Stomach smooth muscle (tissue), 2 donors: ENCODE data around the gene TSTD2.
A peak's percentile ranks its signal among the peaks of the same experiment; 100 is the strongest.

ENCODE experiments used
- H3K27ac ChIP-seq: one replicate; pipeline ENCODE4 v1.7.0; 2013; ENCODE audit warnings: mild to moderate bottlenecking, low read length, inconsistent platforms
- H3K27me3 ChIP-seq, 2 donors: one replicate each; pipeline ENCODE4 v1.7.0; 2013; ENCODE audit warnings: low read length in 2 of 2; ENCODE audit not compliant: insufficient read depth in 2 of 2, control insufficient read depth in 1 of 2
- H3K36me3 ChIP-seq, 2 donors: one replicate each; pipeline ENCODE4 v1.7.0; 2013; ENCODE audit warnings: low read length in 2 of 2; ENCODE audit not compliant: control insufficient read depth in 2 of 2, insufficient read depth in 2 of 2
- H3K4me1 ChIP-seq: one replicate; pipeline ENCODE4 v1.7.0; 2013; ENCODE audit warnings: low read length; ENCODE audit not compliant: control insufficient read depth, insufficient read depth
- H3K4me3 ChIP-seq, 2 donors: one replicate each; pipeline ENCODE4 v1.7.0; 2013; ENCODE audit warnings: low read length in 2 of 2
- H3K9ac ChIP-seq, 2 donors: one replicate each; pipeline ENCODE4 v1.7.0; 2013; ENCODE audit warnings: low read length in 2 of 2, mild to moderate bottlenecking in 1 of 2
- H3K9me3 ChIP-seq, 2 donors: one replicate each; pipeline ENCODE4 v1.7.0; 2013; ENCODE audit warnings: low read length in 2 of 2; ENCODE audit not compliant: control insufficient read depth in 2 of 2
- donor health status: healthy.
- donor health status: Pancreatic carcinoma.

TSTD2 gene

DNA sequence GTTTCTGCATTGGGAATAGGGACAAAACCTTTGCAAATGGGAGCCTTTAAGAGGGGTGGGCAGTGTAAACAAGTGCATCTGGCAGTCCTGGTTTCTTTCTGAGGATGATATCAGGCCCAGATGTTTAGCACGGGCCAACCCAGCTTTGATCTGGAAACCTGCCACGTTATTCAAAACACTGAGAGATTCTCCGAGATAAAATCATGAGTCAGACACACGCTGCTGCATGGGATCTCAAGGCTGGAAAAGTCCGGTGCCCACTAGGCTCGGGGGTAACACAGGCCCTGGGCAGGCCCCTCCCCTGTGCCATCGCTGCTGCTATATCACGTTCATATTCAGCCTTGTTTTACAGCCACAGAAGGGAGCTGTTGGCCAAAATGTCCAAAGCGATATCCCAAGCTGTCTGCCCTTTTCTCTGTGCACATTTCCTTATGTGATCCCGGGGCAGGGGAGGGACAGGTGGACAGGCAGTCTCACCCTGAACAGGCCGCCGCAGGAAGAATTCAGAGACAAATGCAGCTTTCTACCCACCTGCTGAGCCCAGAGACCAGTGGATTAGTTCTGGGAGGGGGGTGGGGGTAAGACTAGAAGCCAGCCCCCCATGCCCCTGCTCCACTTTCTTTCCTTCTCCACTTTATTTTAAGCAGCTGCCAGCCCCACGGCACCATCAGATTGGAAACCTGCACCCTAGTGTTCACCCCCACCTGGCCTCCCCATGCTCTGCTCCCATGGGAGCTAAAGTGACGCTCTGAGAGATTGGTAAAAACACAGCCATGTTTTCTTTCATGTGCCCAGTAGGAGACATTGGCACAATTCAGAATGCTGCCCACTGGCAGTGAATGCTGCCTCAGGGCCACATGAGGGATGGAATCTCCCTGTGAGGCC is 68.6 kb downstream of the TSTD2 start:
- no peak overlapping the region for H3K9ac ChIP-seq
- peaks cover 23% of the 10 kb centered on the region for H3K4me1 ChIP-seq
- no peaks in the 10 kb centered on the region for H3K9me3 ChIP-seq
- H3K27ac ChIP-seq = peak overlapping the region; percentile 46
- peaks cover 17 to 41% of the 10 kb centered on the region in 2 donors for H3K36me3 ChIP-seq
- peak overlapping the region in 1 of 2 donors; percentile 15 for H3K4me3 ChIP-seq
- H3K27me3 ChIP-seq = no peaks in the 10 kb centered on the region

DNA sequence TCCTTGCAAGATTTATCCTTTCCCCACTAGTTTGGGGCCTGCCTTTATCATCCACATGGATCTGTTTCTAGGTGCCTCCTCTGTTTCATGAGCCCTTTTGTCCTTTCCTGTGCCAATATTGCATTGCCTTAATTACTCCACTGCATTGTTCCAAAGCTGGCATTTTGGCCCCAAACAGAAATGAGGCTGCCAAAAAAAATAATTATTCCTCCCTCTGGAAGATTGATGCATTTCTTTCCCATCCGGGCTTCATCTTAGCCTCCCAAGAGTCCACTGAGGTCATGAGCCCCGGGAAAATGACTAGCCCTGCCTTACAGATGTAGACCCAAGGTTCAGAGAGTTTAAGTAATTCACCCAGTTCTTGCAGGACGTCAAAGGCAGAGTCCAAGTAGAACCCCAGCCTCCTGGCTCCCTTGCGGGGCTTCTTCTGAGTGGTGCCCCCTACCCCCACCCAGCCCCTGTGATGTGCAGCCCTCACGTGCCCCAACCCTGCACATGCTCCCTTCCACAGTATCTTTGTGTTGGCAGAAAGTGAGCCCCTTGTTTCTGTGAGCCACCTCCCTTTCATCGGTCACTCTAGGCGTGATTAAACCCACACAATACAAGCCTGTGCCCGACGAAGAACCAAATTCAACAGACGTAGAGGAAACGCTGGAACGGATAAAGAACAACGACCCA is 69.6 kb downstream of the TSTD2 start:
- H3K4me3 ChIP-seq = no peak overlapping the region
- H3K27ac ChIP-seq = peak overlapping the region; percentile 46
- peaks cover 29% of the 10 kb centered on the region for H3K4me1 ChIP-seq
- H3K9ac ChIP-seq = no peak overlapping the region
- H3K27me3 ChIP-seq = no peaks in the 10 kb centered on the region
- H3K36me3 ChIP-seq = peaks cover 13 to 34% of the 10 kb centered on the region in 2 donors
- no peaks in the 10 kb centered on the region for H3K9me3 ChIP-seq

DNA sequence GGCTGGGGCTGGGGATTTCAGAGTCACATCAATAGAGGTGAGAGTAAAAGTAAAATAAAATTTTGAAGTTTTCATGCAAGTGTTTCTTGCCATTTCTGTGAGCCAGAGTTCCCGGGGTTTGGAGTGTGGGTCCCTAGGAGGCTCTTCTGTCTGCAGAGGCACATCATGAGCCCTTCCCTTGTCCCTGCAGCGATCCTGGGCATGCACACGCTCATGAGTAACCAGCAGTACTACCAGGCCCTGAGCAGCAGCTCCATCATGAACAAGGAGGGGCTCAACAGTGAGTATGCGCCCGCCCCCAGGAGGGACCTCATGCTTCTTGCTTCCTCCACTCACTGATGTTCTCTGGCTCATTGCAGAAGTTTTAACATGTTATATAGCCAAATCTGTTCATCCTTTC is 70.6 kb downstream of the TSTD2 start:
- Histone ChIP-seq H3K4me3 (no peak overlapping the region), H3K9ac (no peak overlapping the region), H3K36me3 (peaks cover 10 to 24% of the 10 kb centered on the region in 2 donors), H3K9me3 (no peaks in the 10 kb centered on the region), H3K27ac (no peak overlapping the region), H3K27me3 (no peaks in the 10 kb centered on the region), H3K4me1 (peaks cover 36% of the 10 kb centered on the region)

DNA sequence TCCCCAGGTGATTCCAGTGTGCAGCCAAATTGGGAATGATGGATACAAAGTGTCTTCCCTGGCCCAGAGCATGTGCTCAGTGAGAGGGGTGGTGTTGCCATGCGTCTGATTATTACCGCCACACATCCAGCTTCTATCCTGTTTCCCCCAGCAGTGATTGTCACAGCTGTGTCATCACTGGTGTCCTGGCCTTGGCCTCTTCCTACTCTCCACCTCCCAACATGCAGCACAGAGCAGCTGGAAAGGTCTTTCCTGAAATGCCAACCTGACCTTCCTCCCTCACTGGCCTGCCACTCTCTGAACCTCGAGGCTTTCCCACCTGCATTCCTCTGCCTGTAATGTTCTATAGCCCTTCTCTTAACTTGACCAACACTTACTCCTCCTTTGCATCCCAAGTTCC is 71.7 kb downstream of the TSTD2 start:
- Histone ChIP-seq H3K9me3 (no peaks in the 10 kb centered on the region), H3K36me3 (peaks cover 7 to 21% of the 10 kb centered on the region in 2 donors), H3K27me3 (no peaks in the 10 kb centered on the region), H3K27ac (no peak overlapping the region), H3K9ac (no peak overlapping the region), H3K4me3 (no peak overlapping the region), H3K4me1 (peaks cover 42% of the 10 kb centered on the region)

DNA sequence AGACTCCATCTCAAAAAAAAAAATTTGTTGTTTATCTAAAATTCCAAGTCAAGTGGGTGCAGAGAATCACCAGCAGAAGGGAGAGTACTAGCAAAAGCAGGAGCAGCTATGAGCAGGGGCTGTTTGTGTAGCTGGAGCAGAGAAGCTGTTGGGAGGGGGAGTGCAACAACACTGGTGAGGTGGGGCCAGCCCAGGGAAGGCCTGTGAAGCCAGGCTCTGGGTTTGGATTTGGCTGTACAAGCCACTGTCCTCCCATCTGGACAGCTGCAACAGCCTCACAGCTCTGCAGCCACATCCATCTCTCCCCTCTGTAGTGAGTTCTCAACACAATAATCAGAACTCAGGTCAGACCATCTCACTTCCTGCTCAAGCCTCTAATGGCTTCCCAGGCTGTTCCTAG is 72.3 kb downstream of the TSTD2 start:
- Histone ChIP-seq H3K9me3 (no peaks in the 10 kb centered on the region), H3K4me1 (peaks cover 42% of the 10 kb centered on the region), H3K27me3 (no peaks in the 10 kb centered on the region), H3K36me3 (peaks cover 6 to 22% of the 10 kb centered on the region in 2 donors), H3K4me3 (no peak overlapping the region), H3K27ac (no peak overlapping the region), H3K9ac (no peak overlapping the region)

DNA sequence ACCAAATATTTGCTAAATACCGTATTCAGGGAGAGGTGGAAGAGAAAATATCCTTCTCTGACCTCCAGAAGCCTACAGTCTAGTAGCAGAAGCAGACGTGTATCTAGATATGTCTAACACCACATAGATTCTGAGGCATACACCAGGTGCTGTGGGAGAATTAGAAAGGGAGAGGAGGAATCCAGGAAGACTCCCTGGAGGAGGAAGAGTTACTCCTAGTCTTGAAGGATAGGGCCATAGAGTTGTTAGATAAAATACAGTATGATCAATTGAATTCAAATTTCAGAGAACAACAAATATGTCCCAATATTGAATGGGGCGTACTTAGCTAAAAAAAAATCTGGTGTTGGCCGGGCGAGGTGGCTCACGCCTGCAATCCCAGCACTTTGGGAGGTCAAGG is 73.0 kb downstream of the TSTD2 start:
- Histone ChIP-seq H3K27ac (no peak overlapping the region), H3K36me3 (peaks cover 6 to 23% of the 10 kb centered on the region in 2 donors), H3K4me3 (no peak overlapping the region), H3K27me3 (no peaks in the 10 kb centered on the region), H3K9ac (no peak overlapping the region), H3K4me1 (peaks cover 42% of the 10 kb centered on the region), H3K9me3 (no peaks in the 10 kb centered on the region)

DNA sequence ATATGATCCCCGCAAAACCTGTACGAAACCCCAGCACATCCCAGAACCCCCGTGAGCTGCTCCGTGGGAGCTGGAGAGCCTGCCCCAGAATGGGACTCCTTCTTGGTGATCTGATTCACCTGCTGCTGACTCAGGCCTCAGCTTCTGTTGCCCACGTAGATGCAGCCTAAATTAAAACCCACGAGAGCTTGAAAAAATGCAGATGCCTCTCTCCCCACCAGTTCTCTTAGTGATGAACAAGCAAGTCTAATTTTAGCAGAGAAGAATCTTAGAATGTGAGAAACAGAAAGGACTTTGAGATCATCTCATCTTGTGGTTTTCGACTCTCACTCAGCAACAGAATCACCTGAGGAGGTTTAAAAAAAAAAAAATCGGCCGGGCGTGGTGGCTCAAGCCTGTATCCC is 74.1 kb downstream of the TSTD2 start:
- Histone ChIP-seq H3K4me3 (no peak overlapping the region), H3K9me3 (no peaks in the 10 kb centered on the region), H3K36me3 (peaks cover 12 to 23% of the 10 kb centered on the region in 2 donors), H3K27me3 (no peaks in the 10 kb centered on the region), H3K27ac (peak overlapping the region; percentile 69), H3K4me1 (peaks cover 33% of the 10 kb centered on the region), H3K9ac (no peak overlapping the region)

DNA sequence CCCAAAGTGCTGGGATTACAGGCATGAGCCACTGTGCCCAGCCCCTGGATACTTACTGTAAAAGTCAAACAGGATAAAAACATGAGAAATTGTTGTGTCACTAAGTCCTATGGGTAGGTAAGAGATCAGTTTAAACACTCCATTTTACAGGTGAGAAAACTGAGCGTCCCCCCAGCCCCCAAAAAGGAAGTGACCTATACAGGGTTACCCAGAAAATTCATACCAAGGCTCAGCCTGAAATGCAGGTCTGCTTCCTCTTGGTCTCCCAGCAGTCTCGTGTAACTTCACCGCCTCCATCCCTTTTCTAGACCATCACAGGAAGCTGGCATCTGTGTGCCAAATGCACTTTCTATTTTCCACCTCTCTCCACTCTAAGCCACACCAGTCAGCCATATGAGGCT is 74.5 kb downstream of the TSTD2 start:
- H3K9me3 ChIP-seq = no peaks in the 10 kb centered on the region
- no peak overlapping the region for H3K9ac ChIP-seq
- peak overlapping the region; percentile 69 for H3K27ac ChIP-seq
- no peaks in the 10 kb centered on the region for H3K27me3 ChIP-seq
- H3K4me1 ChIP-seq = peaks cover 30% of the 10 kb centered on the region
- peaks cover 12 to 26% of the 10 kb centered on the region in 2 donors for H3K36me3 ChIP-seq
- H3K4me3 ChIP-seq = no peak overlapping the region

DNA sequence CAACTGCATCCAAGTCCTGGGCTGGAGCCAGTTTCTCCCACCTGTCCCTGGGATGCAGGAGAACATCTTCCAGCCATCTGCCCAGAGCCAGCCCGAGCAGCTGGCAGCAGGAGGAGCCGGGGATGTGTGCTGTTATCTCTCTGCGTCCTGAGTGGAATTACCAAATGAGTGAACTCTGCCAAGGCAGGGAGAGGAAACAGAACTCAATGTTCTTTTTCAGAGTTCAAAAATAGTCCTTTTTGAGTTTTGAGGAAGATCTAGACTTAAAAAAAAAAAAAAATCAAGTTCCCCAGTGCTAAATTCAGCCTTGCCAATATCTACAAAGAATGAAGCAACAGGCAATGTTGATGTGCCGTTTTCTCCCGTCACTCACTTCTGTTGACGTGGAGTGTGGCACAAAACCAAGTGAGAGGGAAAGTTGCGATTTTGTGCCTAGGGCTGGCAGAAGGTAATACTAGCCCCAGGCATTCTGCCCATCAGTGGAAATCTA is 75.5 kb downstream of the TSTD2 start:
- peak overlapping the region; percentile 69 for H3K27ac ChIP-seq
- no peaks in the 10 kb centered on the region for H3K27me3 ChIP-seq
- H3K4me3 ChIP-seq = peak overlapping the region in 1 of 2 donors; percentile 40
- peak overlapping the region in 1 of 2 donors; percentile 21 for H3K9ac ChIP-seq
- H3K4me1 ChIP-seq = peaks cover 23% of the 10 kb centered on the region
- H3K36me3 ChIP-seq = peaks cover 12 to 31% of the 10 kb centered on the region in 2 donors
- H3K9me3 ChIP-seq = no peaks in the 10 kb centered on the region

DNA sequence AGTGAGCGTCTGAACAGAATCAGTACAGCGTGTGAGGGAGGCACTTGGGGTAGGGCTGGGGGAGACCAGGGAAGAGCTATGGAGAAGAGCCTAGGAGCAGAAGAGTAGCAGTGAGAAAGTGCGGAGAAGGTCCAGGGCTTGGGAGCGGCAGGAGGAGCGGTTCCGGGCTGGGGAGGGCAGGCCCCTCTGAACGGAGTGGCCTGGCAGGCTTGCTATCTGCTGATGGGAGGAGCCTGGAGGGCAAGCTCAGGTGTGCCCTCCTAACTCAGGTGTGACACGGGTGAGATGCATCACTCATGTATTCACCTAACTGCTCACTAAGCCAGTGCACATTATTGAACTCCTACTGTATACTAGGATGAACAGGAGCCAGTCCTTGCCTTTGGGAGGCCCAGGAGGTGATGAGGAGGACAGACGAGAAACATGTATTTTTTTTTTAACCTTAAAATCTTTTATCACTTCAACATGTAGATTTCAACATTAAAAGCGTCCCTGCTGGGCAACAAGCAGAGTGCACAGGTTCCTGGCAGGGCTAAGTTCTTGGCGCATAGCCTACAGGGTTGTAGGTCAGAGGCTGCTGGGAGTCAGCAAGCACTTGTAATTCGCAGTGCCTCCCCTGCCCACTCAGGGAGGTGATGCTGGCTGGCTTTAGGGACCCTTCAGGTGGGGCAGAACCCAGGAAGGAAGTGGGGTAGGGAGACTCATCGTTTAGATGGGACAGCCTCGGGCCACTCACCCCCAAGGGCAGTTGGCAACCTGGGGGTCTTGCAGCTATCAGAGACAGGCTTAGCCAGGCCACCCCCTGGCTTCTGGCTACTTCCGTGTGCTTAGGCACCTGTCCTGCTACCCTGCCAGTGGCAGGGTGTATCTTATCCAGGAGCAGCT is 76.2 kb downstream of the TSTD2 start:
- peak overlapping the region in 1 of 2 donors; percentile 21 for H3K9ac ChIP-seq
- no peaks in the 10 kb centered on the region for H3K27me3 ChIP-seq
- no peaks in the 10 kb centered on the region for H3K9me3 ChIP-seq
- peak overlapping the region; percentile 69 for H3K27ac ChIP-seq
- peak overlapping the region in 1 of 2 donors; percentile 22 for H3K4me3 ChIP-seq
- H3K36me3 ChIP-seq = peaks cover 12 to 29% of the 10 kb centered on the region in 2 donors
- peaks cover 19% of the 10 kb centered on the region for H3K4me1 ChIP-seq
